ENCODE results near the gene RIT1.
A peak's percentile ranks its signal among the peaks of the same experiment; 100 is the strongest.

RIT1 gene

GRCh38 chr1:155946633-155947219, 35.6 kb upstream of the RIT1 start:
- H3K4me3 ChIP-seq (ENCODE audit: low read depth, low read length, poor library complexity, severe bottlenecking) = peak overlapping the region; percentile 0
- H2AFZ ChIP-seq (ENCODE audit: low read length) = no peak overlapping the region
- no peaks in the 10 kb centered on the region for H4K20me1 ChIP-seq (ENCODE audit: insufficient read depth, low read length)
- TF ChIP-seq, protein P1, sequence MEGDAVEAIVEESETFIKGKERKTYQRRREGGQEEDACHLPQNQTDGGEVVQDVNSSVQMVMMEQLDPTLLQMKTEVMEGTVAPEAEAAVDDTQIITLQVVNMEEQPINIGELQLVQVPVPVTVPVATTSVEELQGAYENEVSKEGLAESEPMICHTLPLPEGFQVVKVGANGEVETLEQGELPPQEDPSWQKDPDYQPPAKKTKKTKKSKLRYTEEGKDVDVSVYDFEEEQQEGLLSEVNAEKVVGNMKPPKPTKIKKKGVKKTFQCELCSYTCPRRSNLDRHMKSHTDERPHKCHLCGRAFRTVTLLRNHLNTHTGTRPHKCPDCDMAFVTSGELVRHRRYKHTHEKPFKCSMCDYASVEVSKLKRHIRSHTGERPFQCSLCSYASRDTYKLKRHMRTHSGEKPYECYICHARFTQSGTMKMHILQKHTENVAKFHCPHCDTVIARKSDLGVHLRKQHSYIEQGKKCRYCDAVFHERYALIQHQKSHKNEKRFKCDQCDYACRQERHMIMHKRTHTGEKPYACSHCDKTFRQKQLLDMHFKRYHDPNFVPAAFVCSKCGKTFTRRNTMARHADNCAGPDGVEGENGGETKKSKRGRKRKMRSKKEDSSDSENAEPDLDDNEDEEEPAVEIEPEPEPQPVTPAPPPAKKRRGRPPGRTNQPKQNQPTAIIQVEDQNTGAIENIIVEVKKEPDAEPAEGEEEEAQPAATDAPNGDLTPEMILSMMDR (IDR thresholded peaks at IDR 0.05; ENCODE audit: low read length) = no peak
- no peaks in the 10 kb centered on the region for H3K9me3 ChIP-seq (ENCODE audit: low read length)
- H3K9ac ChIP-seq (ENCODE audit: low read length) = peak overlapping the region; percentile 4; the same call in 1 of the 2 replicates
- H3K27ac ChIP-seq (ENCODE audit: low read depth, low read length, poor library complexity, severe bottlenecking) = peak overlapping the region; percentile 91
- H3F3A ChIP-seq (ENCODE audit: insufficient read depth, low read length) = no peaks in the 10 kb centered on the region
- H3K4me1 ChIP-seq (ENCODE audit: insufficient read depth, low read length, severe bottlenecking) = peaks cover 71% of the 10 kb centered on the region
- peak overlapping the region; percentile 38 for H3K4me2 ChIP-seq (ENCODE audit: low read length)
- no peaks in the 10 kb centered on the region for H3K9me2 ChIP-seq (ENCODE audit: low read depth, low read length)
- peaks cover 56% of the 10 kb centered on the region for H3K36me3 ChIP-seq (ENCODE audit: insufficient read depth, low read length)
- H3K27me3 ChIP-seq (ENCODE audit: insufficient read depth, low read length) = no peaks in the 10 kb centered on the region
- H3K79me2 ChIP-seq (ENCODE audit: insufficient read depth, low read length) = no peaks in the 10 kb centered on the region

DNA sequence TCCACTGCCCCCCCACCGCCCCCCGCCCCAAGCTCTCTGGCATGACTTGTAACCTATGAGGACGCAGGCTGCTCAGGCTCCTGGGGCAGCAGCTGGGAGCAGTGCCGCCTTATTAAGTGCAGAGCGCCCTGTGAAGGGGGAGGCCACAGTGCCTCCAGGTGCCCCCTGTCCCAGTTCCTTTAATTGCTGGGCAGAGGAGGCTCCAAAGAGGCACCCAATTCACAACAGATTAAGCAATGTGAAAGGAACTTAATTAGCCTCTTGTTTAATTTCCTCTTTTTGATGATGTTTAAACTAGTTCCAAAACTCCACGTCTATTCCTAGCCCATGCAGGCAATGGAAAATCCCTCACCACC, 33.3 kb upstream of the RIT1 start:
- no peaks in the 10 kb centered on the region for H3K79me2 ChIP-seq (ENCODE audit: insufficient read depth, low read length)
- no peaks in the 10 kb centered on the region for H3K9me3 ChIP-seq (ENCODE audit: low read length)
- no peak overlapping the region for H2AFZ ChIP-seq (ENCODE audit: low read length)
- H4K20me1 ChIP-seq (ENCODE audit: insufficient read depth, low read length) = no peaks in the 10 kb centered on the region
- peaks cover 35% of the 10 kb centered on the region for H3K36me3 ChIP-seq (ENCODE audit: insufficient read depth, low read length)
- no peak overlapping the region for H3K4me3 ChIP-seq (ENCODE audit: low read depth, low read length, poor library complexity, severe bottlenecking)
- H3K27ac ChIP-seq (ENCODE audit: low read depth, low read length, poor library complexity, severe bottlenecking) = peak overlapping the region; percentile 91
- no peaks in the 10 kb centered on the region for H3F3A ChIP-seq (ENCODE audit: insufficient read depth, low read length)
- TF ChIP-seq, protein P1 (IDR thresholded peaks at IDR 0.05; ENCODE audit: low read length) = no peak
- TF ChIP-seq EZH2 (IDR thresholded peaks at IDR 0.05; ENCODE audit: borderline replicate concordance, low read length) = no peak
- peak overlapping the region; percentile 5; the same call in 1 of the 2 replicates for H3K4me2 ChIP-seq (ENCODE audit: low read length)
- no peaks in the 10 kb centered on the region for H3K9me2 ChIP-seq (ENCODE audit: low read depth, low read length)
- H3K9ac ChIP-seq (ENCODE audit: low read length) = peak overlapping the region; percentile 2; the same call in 1 of the 2 replicates
- H3K27me3 ChIP-seq (ENCODE audit: insufficient read depth, low read length) = no peaks in the 10 kb centered on the region
- H3K4me1 ChIP-seq (ENCODE audit: insufficient read depth, low read length, severe bottlenecking) = peaks cover 91% of the 10 kb centered on the region

DNA sequence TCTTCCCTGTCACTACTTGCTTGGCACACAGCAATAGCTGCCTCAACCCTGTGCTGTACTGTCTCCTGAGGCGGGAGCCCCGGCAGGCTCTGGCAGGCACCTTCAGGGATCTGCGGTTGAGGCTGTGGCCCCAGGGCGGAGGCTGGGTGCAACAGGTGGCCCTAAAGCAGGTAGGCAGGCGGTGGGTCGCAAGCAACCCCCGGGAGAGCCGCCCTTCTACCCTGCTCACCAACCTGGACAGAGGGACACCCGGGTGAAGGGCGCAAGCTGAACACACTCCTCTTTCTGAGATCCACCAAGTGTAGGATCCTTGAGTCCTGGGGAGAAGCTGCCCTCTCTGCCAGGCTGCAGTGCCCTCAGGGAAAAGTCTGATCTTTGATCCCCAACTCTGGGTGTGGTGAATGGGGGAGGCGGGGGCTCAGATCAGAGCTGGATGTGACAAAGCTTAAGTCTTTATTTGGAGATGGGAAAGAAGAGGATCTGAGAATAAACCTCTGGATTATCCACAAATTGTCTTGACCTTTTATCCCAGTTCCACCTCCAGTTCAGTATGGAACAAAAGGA, 31.5 kb upstream of the RIT1 start:
- Histone ChIP-seq H3K4me3 (ENCODE audit: low read depth, low read length, poor library complexity, severe bottlenecking) (no peak overlapping the region), H3K4me2 (ENCODE audit: low read length) (no peak overlapping the region; the same call in 1 of the 2 replicates), H3F3A (ENCODE audit: insufficient read depth, low read length) (no peaks in the 10 kb centered on the region)

More for the DNA sequence above, 31.5 kb upstream of the RIT1 start:
- Histone ChIP-seq H3K79me2 (ENCODE audit: insufficient read depth, low read length) (no peaks in the 10 kb centered on the region), H3K27ac (ENCODE audit: low read depth, low read length, poor library complexity, severe bottlenecking) (peak overlapping the region; percentile 91), H4K20me1 (ENCODE audit: insufficient read depth, low read length) (no peaks in the 10 kb centered on the region), H2AFZ (ENCODE audit: low read length) (no peak overlapping the region), H3K36me3 (ENCODE audit: insufficient read depth, low read length) (peaks cover 21% of the 10 kb centered on the region), H3K9ac (ENCODE audit: low read length) (no peak overlapping the region; the same call in 1 of the 2 replicates), H3K9me3 (ENCODE audit: low read length) (no peaks in the 10 kb centered on the region), H3K4me1 (ENCODE audit: insufficient read depth, low read length, severe bottlenecking) (peaks cover 85% of the 10 kb centered on the region), H3K27me3 (ENCODE audit: insufficient read depth, low read length) (no peaks in the 10 kb centered on the region), H3K9me2 (ENCODE audit: low read depth, low read length) (no peaks in the 10 kb centered on the region)
- TF ChIP-seq, protein P1 (IDR thresholded peaks at IDR 0.05; ENCODE audit: low read length) = no peak
- no peak for TF ChIP-seq EZH2 (IDR thresholded peaks at IDR 0.05; ENCODE audit: borderline replicate concordance, low read length)

Data from OCI-LY1 (cell line).